ENCODE data around the gene GPR180. TPM values are rescaled to one million over a fixed set of nuclear protein-coding genes. Genes with fewer than 3 reads are reported as not detected.
A peak's percentile ranks its signal among the peaks of the same experiment; 100 is the strongest.

The GPR180 gene
- total RNA-seq, 1 experiment from 2014 or later = 5.0 TPM

DNA sequence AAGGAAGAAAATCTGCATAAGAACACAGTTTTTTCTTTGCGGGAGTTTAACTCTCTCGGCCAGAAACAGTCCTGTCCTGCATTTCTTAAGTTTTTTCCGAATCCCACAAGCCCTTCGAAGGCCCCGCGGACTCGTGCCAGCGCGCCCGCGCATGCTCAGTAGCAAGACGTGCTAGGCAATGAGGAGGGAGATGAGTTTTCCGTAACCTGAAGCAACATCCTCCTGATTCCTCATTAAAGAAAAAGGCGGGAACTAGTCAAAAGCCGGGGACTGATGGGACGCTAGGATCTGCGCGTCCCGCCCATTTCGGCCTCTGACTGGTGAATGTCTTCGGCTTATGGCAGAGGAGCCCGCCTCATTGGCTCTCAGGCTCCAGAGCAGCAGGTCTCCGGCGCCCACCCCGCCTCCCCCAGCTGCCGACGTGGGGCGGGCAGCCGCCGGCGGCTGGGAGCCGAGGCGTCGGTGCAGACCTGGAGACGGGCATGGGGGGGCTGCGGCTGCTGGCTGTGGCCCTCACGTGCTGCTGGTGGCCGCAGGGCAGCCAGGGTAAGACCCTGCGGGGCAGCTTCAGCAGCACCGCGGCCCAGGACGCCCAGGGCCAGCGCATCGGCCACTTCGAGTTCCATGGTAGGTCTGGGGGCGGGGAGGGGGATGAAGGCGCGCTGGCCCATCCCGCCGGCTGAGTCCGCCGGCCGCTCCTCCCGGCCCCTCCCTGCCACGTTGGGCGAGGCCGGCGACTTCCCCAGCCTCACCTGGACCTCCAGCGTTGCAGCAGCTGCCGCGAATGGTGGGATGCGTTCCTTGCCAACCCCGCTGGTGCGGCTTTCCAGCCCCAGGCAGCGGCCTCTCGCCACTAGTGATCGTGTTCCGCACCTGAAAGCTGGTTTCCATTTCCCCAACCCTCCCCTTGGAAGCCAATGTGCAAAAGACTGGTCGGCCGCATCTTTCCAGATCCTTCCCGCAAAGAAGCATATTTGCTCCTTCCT is at the start of gene GPR180 (continued):
- TF ChIP-seq, protein P1, sequence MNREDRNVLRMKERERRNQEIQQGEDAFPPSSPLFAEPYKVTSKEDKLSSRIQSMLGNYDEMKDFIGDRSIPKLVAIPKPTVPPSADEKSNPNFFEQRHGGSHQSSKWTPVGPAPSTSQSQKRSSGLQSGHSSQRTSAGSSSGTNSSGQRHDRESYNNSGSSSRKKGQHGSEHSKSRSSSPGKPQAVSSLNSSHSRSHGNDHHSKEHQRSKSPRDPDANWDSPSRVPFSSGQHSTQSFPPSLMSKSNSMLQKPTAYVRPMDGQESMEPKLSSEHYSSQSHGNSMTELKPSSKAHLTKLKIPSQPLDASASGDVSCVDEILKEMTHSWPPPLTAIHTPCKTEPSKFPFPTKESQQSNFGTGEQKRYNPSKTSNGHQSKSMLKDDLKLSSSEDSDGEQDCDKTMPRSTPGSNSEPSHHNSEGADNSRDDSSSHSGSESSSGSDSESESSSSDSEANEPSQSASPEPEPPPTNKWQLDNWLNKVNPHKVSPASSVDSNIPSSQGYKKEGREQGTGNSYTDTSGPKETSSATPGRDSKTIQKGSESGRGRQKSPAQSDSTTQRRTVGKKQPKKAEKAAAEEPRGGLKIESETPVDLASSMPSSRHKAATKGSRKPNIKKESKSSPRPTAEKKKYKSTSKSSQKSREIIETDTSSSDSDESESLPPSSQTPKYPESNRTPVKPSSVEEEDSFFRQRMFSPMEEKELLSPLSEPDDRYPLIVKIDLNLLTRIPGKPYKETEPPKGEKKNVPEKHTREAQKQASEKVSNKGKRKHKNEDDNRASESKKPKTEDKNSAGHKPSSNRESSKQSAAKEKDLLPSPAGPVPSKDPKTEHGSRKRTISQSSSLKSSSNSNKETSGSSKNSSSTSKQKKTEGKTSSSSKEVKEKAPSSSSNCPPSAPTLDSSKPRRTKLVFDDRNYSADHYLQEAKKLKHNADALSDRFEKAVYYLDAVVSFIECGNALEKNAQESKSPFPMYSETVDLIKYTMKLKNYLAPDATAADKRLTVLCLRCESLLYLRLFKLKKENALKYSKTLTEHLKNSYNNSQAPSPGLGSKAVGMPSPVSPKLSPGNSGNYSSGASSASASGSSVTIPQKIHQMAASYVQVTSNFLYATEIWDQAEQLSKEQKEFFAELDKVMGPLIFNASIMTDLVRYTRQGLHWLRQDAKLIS (CRISPR knock-in tag; IDR thresholded peaks at IDR 0.05; ENCODE audit: borderline replicate concordance) = peak; percentile 64; the same call in 1 of the 2 replicates
- TF ChIP-seq, protein P2, sequence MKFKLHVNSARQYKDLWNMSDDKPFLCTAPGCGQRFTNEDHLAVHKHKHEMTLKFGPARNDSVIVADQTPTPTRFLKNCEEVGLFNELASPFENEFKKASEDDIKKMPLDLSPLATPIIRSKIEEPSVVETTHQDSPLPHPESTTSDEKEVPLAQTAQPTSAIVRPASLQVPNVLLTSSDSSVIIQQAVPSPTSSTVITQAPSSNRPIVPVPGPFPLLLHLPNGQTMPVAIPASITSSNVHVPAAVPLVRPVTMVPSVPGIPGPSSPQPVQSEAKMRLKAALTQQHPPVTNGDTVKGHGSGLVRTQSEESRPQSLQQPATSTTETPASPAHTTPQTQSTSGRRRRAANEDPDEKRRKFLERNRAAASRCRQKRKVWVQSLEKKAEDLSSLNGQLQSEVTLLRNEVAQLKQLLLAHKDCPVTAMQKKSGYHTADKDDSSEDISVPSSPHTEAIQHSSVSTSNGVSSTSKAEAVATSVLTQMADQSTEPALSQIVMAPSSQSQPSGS (CRISPR knock-in tag; IDR thresholded peaks at IDR 0.05; ENCODE audit: borderline replicate concordance, low read depth) = no peak
- peak; percentile 70 for TF ChIP-seq SP1 (CRISPR knock-in tag; conservative IDR thresholded peaks at IDR 0.05)
- TF ChIP-seq, protein P3, sequence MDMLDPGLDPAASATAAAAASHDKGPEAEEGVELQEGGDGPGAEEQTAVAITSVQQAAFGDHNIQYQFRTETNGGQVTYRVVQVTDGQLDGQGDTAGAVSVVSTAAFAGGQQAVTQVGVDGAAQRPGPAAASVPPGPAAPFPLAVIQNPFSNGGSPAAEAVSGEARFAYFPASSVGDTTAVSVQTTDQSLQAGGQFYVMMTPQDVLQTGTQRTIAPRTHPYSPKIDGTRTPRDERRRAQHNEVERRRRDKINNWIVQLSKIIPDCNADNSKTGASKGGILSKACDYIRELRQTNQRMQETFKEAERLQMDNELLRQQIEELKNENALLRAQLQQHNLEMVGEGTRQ (CRISPR knock-in tag; IDR thresholded peaks at IDR 0.05) = peak; percentile 45; the same call in 1 of the 2 replicates
- TF ChIP-seq, protein P4, sequence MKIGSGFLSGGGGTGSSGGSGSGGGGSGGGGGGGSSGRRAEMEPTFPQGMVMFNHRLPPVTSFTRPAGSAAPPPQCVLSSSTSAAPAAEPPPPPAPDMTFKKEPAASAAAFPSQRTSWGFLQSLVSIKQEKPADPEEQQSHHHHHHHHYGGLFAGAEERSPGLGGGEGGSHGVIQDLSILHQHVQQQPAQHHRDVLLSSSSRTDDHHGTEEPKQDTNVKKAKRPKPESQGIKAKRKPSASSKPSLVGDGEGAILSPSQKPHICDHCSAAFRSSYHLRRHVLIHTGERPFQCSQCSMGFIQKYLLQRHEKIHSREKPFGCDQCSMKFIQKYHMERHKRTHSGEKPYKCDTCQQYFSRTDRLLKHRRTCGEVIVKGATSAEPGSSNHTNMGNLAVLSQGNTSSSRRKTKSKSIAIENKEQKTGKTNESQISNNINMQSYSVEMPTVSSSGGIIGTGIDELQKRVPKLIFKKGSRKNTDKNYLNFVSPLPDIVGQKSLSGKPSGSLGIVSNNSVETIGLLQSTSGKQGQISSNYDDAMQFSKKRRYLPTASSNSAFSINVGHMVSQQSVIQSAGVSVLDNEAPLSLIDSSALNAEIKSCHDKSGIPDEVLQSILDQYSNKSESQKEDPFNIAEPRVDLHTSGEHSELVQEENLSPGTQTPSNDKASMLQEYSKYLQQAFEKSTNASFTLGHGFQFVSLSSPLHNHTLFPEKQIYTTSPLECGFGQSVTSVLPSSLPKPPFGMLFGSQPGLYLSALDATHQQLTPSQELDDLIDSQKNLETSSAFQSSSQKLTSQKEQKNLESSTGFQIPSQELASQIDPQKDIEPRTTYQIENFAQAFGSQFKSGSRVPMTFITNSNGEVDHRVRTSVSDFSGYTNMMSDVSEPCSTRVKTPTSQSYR (CRISPR knock-in tag; IDR thresholded peaks at IDR 0.05) = peak; percentile 86
- TF ChIP-seq GTF2I (CRISPR knock-in tag; conservative IDR thresholded peaks at IDR 0.05) = no peak
- TF ChIP-seq ZNF671 (CRISPR knock-in tag; IDR thresholded peaks at IDR 0.05) = no peak
- TF ChIP-seq, protein P5, sequence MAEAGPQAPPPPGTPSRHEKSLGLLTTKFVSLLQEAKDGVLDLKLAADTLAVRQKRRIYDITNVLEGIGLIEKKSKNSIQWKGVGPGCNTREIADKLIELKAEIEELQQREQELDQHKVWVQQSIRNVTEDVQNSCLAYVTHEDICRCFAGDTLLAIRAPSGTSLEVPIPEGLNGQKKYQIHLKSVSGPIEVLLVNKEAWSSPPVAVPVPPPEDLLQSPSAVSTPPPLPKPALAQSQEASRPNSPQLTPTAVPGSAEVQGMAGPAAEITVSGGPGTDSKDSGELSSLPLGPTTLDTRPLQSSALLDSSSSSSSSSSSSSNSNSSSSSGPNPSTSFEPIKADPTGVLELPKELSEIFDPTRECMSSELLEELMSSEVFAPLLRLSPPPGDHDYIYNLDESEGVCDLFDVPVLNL (CRISPR knock-in tag; IDR thresholded peaks at IDR 0.05; ENCODE audit: borderline replicate concordance, low read depth) = 0 out of 2 replicates have a peak, but pooled peaks have one; percentile 32
- TF ChIP-seq RELA (CRISPR knock-in tag; IDR thresholded peaks at IDR 0.05; ENCODE audit: borderline replicate concordance) = peak; percentile 12; the same call in 1 of the 2 replicates
- no peak for TF ChIP-seq GRHL2 (CRISPR knock-in tag; IDR thresholded peaks at IDR 0.05; ENCODE audit: insufficient replicate concordance, severe bottlenecking)
- TF ChIP-seq, protein P6, sequence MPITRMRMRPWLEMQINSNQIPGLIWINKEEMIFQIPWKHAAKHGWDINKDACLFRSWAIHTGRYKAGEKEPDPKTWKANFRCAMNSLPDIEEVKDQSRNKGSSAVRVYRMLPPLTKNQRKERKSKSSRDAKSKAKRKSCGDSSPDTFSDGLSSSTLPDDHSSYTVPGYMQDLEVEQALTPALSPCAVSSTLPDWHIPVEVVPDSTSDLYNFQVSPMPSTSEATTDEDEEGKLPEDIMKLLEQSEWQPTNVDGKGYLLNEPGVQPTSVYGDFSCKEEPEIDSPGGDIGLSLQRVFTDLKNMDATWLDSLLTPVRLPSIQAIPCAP (CRISPR knock-in tag; IDR thresholded peaks at IDR 0.05) = peak; percentile 61; the same call in 1 of the 2 replicates
- TF ChIP-seq, protein P7, sequence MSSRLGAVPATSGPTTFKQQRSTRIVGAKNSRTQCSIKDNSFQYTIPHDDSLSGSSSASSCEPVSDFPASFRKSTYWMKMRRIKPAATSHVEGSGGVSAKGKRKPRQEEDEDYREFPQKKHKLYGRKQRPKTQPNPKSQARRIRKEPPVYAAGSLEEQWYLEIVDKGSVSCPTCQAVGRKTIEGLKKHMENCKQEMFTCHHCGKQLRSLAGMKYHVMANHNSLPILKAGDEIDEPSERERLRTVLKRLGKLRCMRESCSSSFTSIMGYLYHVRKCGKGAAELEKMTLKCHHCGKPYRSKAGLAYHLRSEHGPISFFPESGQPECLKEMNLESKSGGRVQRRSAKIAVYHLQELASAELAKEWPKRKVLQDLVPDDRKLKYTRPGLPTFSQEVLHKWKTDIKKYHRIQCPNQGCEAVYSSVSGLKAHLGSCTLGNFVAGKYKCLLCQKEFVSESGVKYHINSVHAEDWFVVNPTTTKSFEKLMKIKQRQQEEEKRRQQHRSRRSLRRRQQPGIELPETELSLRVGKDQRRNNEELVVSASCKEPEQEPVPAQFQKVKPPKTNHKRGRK (CRISPR knock-in tag; IDR thresholded peaks at IDR 0.05; ENCODE audit: borderline replicate concordance) = no peak
- TF ChIP-seq OVOL2 (CRISPR knock-in tag; IDR thresholded peaks at IDR 0.05; ENCODE audit: borderline replicate concordance) = no peak
- TF ChIP-seq, protein P8, sequence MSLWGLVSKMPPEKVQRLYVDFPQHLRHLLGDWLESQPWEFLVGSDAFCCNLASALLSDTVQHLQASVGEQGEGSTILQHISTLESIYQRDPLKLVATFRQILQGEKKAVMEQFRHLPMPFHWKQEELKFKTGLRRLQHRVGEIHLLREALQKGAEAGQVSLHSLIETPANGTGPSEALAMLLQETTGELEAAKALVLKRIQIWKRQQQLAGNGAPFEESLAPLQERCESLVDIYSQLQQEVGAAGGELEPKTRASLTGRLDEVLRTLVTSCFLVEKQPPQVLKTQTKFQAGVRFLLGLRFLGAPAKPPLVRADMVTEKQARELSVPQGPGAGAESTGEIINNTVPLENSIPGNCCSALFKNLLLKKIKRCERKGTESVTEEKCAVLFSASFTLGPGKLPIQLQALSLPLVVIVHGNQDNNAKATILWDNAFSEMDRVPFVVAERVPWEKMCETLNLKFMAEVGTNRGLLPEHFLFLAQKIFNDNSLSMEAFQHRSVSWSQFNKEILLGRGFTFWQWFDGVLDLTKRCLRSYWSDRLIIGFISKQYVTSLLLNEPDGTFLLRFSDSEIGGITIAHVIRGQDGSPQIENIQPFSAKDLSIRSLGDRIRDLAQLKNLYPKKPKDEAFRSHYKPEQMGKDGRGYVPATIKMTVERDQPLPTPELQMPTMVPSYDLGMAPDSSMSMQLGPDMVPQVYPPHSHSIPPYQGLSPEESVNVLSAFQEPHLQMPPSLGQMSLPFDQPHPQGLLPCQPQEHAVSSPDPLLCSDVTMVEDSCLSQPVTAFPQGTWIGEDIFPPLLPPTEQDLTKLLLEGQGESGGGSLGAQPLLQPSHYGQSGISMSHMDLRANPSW (CRISPR knock-in tag; conservative IDR thresholded peaks at IDR 0.05; ENCODE audit: low read depth) = no peak
- TF ChIP-seq, protein P9, sequence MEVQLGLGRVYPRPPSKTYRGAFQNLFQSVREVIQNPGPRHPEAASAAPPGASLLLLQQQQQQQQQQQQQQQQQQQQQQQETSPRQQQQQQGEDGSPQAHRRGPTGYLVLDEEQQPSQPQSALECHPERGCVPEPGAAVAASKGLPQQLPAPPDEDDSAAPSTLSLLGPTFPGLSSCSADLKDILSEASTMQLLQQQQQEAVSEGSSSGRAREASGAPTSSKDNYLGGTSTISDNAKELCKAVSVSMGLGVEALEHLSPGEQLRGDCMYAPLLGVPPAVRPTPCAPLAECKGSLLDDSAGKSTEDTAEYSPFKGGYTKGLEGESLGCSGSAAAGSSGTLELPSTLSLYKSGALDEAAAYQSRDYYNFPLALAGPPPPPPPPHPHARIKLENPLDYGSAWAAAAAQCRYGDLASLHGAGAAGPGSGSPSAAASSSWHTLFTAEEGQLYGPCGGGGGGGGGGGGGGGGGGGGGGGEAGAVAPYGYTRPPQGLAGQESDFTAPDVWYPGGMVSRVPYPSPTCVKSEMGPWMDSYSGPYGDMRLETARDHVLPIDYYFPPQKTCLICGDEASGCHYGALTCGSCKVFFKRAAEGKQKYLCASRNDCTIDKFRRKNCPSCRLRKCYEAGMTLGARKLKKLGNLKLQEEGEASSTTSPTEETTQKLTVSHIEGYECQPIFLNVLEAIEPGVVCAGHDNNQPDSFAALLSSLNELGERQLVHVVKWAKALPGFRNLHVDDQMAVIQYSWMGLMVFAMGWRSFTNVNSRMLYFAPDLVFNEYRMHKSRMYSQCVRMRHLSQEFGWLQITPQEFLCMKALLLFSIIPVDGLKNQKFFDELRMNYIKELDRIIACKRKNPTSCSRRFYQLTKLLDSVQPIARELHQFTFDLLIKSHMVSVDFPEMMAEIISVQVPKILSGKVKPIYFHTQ (CRISPR knock-in tag; IDR thresholded peaks at IDR 0.05) = no peak
- no peak for TF ChIP-seq SOX15 (CRISPR knock-in tag; IDR thresholded peaks at IDR 0.05)
- TF ChIP-seq NFYB (CRISPR knock-in tag; conservative IDR thresholded peaks at IDR 0.05; ENCODE audit: low read depth) = peak; percentile 68

All from WTC11 (cell line).